IMR-90 (cell line): ENCODE measurements around the gene RFK.

Experiments used
- BHLHE40 ChIP-seq: fragments of 150-350 bp; IDR thresholded peaks from 2 replicates; pipeline ENCODE4 v1.6.1; 2016; ENCODE audit warnings: mild to moderate bottlenecking, low read depth, low read length
- CTCF ChIP-seq: conservative IDR thresholded peaks from 2 replicates; pipeline ENCODE4 v1.5.1; 2012; ENCODE audit warnings: mild to moderate bottlenecking, low read depth, low read length, improper control_type of control experiment
- ELK1 ChIP-seq: fragments of 150-350 bp; IDR thresholded peaks from 2 replicates; pipeline ENCODE4 v1.6.1; 2016; ENCODE audit warnings: low read depth, mild to moderate bottlenecking, low read length, moderate library complexity, borderline replicate concordance
- FOS ChIP-seq: fragments of 150-350 bp; IDR thresholded peaks from 2 replicates; pipeline ENCODE4 v1.6.1; 2016; ENCODE audit warnings: low read depth, low read length
- MAFK ChIP-seq: IDR thresholded peaks from 2 replicates; pipeline ENCODE4 v1.6.1; 2012; ENCODE audit warnings: low read depth, low read length, improper control_type of control experiment
- NFE2L2 ChIP-seq: fragments of 150-350 bp; IDR thresholded peaks from 2 replicates; pipeline ENCODE4 v1.6.1; 2016; ENCODE audit warnings: low read depth, mild to moderate bottlenecking, low read length
- POLR2A ChIP-seq: IDR thresholded peaks from 2 replicates; pipeline ENCODE4 v1.6.1; 2012; ENCODE audit warnings: mild to moderate bottlenecking, low read depth, low read length
- RCOR1 ChIP-seq: IDR thresholded peaks from 2 replicates; pipeline ENCODE4 v1.6.1; 2012; ENCODE audit warnings: mild to moderate bottlenecking, low read length, improper control_type of control experiment; ENCODE audit not compliant: insufficient replicate concordance
- RFX5 ChIP-seq: IDR thresholded peaks from 2 replicates; pipeline ENCODE4 v1.8.0; 2012; ENCODE audit warnings: low read depth, mild to moderate bottlenecking, low read length, moderate library complexity

- TF ChIP-seq POLR2A: no peak
- TF ChIP-seq CTCF: no peak
- TF ChIP-seq MAFK: no peak
- TF ChIP-seq ELK1: no peak
- no peak for TF ChIP-seq BHLHE40
- no peak for TF ChIP-seq RFX5
- no peak for TF ChIP-seq FOS
- TF ChIP-seq RCOR1: no peak
- TF ChIP-seq NFE2L2: no peak
These were observed 36.7 kb downstream of the RFK start for GRCh38 chr9:76357555-76357954.
